Bone marrow (tissue), 2 donors: ENCODE measurements around the gene SFSWAP.
"Not testable (repeated sequence)": the region's sequence is repeated elsewhere in the genome, so short reads cannot be mapped to it uniquely, and the experiment has no call there.

Source experiments
- DNase-seq, 2 donors: peaks; one replicate each; lab custom pipeline; 2025; lab: John Stamatoyannopoulos, UW

SFSWAP gene

GRCh38 chr12:131761638-131762037 is 50.7 kb downstream of the SFSWAP start:
- DNase-seq = no peak

- no peak for DNase-seq
These were observed 53.8 kb downstream of the SFSWAP start for GRCh38 chr12:131764738-131765137.

DNA sequence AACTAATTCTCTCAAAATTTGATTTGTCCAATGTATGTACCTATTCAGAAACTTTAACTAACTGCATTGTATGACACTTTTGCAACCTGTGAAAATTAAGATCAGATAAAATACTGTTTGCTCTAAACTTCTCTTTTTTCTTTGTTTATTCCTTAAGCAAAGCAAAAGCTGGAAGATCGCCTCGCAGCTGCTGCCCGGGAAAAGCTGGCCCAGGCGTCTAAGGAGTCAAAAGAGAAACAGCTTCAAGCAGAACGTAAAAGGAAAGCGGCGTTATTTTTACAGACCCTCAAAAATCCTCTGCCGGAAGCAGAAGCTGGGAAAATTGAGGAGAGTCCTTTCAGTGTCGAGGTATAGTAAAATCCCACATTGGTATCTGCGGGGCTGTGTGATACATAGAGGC is 55.1 kb downstream of the SFSWAP start:
- no peak for DNase-seq

- no peak for DNase-seq
These were observed 55.7 kb downstream of the SFSWAP start for GRCh38 chr12:131766382-131767107.

- no peak for DNase-seq
These were observed 59.2 kb downstream of the SFSWAP start for GRCh38 chr12:131770120-131770519.

GRCh38 chr12:131771965-131772364 is 61.1 kb downstream of the SFSWAP start:
- no peak for DNase-seq

DNA sequence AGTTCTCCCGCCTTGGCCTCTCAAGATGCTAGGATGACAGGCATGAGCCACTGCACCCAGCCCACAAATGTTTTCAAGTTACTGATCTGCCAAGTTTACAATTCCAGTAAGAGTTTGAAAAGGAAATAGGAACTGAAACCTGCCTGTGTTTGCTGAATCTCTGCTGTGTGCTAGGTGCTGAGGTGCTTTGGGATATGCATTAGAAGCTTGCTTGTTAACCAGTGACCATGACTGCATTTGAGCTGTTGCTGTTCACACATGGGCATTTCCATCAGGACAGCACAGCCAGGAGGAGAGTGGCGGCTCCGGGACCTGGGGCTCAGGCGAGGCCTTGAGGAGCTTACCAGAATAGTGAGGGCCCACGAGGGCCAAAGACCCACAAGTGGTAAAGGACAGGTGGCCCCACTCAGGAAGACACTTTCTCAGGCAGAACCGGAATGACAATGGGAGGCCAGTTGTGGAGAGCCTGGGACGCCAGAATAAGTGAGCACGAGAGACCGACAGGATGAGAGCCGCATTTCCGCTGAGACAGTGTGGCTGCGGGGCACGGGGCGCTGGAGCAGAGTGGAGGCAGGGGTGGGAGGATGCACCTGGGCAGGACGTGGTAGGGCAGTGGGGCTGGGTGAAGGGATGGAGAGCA is 62.8 kb downstream of the SFSWAP start:
- peak in 1 of 2 donors; percentile 54 for DNase-seq

GRCh38 chr12:131774576-131775391 is 63.9 kb downstream of the SFSWAP start:
- no peak for DNase-seq

DNA sequence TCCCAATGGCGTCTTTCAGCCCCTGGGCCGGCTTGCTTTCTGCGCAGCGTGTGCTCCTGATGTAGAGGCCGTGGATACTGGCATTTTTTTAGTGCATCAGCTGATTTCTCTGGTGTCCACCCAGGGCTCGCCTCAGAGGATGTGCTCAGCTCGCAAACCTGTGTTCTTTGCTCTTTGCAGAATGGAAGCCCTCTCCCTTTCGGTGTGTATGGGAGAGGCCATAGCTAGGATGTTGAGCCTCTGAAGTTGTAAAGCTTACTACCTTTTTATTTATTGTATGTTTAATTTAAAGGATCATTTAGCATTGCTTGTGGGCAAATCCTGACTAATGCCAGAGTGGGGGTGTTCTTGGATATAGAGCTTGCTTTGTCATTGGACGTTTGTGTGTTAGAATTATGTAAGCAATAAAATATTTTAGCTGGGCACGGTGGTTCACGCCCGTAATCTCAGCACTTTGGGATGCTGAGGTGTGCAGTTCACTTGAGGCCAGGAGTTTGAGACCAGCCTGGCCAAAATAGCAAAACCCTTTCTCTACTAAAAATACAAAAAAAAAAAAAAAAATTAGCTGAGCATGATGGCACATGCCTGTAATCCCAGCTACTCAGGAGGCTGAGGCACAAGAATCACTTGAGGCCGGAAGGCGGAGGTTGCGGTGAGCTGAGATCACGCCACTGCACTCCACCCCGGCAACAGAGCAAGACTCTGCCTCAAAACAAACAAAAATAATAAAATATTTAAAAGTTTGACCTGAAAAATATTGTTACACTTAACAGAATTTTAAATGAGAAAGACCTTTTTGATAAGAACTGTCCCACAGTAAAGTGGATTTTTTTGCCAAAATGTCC is 64.7 kb downstream of the SFSWAP start:
- DNase-seq = no peak

- DNase-seq = no peak
These were observed 65.5 kb downstream of the SFSWAP start for GRCh38 chr12:131776237-131776889.

DNA sequence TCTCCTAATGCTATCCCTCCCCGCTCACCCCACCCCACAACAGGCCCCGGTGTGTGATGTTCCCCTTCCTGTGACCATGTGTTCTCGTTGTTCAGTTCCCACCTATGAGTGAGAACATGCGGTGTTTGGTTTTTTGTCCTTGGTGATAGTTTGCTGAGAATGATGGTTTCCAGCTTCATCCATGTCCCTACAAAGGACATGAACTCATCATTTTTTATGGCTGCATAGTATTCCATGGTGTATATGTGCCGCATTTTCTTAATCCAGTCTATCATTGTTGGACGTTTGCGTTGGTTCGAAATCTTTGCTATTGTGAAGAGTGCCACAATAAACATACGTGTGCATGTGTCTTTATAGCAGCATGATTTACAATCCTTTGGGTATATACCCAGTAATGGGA is 66.4 kb downstream of the SFSWAP start:
- DNase-seq = not testable (repeated sequence)

DNA sequence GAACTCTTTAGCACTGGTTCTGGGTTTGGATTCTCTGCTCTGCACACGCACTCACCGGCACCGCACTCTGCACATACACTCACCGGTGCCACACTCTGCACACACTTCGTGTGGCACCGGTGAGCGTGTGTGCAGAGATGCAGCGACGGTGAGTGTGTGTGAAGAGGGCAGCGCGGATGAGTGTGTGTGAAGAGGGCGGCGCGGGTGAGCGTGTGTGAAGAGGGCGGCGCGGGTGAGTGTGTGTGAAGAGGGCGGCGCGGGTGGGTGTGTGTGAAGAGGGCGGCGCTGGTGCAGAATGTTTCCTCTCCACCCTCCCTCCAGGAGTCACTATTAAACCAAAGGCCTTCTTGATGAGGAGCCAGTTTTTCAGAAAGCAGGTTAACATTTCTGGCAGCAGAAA is 68.1 kb downstream of the SFSWAP start:
- no peak for DNase-seq

DNA sequence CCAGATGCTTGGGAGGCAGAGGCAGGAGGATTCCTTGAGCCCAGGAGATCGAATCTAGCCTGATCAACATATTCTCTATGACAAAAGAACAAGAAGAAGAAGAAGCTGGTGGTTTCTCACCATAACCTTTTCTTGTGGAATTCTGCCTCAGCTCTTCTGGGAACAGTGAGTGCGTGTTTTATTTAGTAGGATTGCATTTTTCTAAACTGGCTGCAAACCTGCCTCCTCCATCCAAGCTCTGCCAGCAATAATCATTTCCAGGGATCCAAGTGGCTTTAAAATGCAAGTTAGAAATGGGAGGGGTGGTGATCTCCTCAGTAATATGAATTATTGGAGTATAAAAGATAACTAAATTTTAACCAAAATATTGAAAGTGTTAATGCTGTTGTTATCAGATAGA is 71.2 kb downstream of the SFSWAP start:
- DNase-seq = no peak

GRCh38 chr12:131783915-131784541 is 73.1 kb downstream of the SFSWAP start:
- peak in 1 of 2 donors; percentile 14 for DNase-seq

- no peak for DNase-seq
These were observed 74.2 kb downstream of the SFSWAP start for GRCh38 chr12:131784909-131785762.

DNA sequence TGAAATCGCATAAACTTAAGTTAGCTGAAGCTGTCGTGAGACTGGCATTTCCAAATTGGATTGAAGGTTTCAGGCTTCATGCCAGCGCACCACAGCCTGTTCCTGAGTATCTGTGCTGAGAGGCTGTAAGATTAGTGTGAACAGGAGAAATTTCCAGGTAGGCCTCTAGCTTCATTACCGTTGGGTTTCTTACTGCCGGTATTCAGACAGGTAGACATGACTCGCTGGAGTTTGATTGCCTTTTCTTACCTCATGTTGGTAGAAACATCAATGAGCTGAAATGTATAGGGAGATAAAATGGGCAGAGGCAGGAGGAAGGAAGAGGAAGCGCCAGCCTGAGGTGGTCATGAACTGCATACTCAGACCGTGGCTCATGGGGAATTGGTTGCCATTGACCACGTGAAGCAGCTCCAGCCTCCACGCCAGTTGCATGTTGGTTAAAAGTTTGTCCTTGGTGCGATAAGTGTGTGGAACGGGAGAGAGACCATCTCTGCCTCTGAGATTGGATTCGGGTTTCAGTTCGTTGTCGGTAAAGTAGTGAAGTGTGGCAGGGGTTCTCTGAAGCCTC is 75.0 kb downstream of the SFSWAP start:
- no peak for DNase-seq

- DNase-seq = no peak
These were observed 75.4 kb downstream of the SFSWAP start for GRCh38 chr12:131786331-131786730.

DNA sequence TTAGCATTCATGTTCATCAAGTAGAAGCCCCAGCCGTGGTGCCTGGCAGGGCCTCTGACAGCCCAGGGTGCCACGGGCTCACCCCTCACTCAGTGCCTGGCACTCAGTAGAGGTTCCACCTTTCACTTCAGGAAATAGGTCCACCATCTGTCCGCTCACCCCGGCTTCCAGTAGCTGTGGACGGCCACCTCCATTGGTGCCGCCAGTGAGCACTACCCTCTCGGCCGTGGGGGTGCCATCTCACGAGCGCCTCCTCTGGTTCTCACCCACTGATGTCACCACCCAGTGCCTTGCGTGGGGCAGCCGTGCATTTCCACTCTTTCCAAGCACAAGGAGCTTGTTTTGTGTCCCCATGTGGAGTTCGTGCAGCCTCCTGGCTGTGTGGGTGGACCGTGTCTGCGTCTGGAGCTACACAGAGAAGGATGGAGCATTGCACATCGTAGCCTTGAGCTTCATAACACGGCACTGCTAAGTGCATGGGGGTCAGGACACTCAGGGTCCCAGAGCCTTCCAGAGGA is 76.3 kb downstream of the SFSWAP start:
- DNase-seq = no peak

DNA sequence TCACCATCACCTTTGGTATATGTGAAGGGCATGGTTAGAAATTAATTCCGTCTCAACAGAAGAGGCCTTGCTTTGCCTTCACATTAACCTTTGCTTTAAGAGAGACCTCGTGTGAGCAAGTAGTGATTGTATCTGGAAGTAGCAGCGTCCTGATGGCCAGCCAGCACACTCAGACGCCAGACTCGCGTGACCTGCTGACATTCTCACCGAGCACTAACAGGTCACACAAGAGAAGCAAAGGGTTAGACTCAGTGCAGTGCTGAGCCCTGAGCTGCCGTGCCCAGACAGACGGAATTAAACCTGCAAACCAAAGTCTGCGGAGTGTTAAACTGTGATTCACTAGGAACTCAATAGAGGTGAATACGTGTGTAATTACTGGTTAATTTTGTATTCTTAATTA is 77.2 kb downstream of the SFSWAP start:
- no peak for DNase-seq
